Measurements from ENCODE around the gene KLHL9. TPM values are rescaled to one million over a fixed set of nuclear protein-coding genes. Genes with fewer than 3 reads are reported as not detected.
A peak's percentile ranks its signal among the peaks of the same experiment; 100 is the strongest.

KLHL9 gene
- total and polyA plus RNA-seq, 2 of the 13 experiments (the other 11 are each of a cell fraction or from before 2014, with no cell fraction given) = 8.7 to 17.7 TPM

DNA sequence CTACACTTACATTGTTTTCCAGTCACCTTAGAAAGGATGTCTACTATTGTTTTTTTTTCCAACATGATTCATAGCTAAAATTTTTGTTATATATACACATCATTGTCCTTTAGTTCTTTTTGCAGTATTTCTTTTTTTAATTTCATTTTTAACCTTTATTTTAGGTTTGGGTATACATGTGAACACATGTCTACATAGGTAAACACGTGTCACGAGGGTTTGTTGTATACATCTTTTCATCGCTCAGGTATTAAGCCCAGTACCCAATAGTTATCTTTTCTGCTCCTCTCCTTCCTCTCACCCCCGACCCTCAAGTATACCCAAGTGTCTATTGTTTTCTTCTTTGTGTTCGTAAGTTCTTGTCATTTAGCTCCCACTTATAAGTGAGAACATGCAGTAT lies 49.1 kb downstream of the KLHL9 start:
- CTCF ChIA-PET (ENCODE audit: low intra/inter-chr PET ratio, low total read pairs) = no interaction called here
- Histone ChIP-seq H3K27me3 (ENCODE audit: control insufficient read depth in 1 of 2, insufficient read depth in 2 of 2, low read length in 2 of 2) (no peaks in the 10 kb centered on the region), H3K79me2 (ENCODE audit: insufficient read depth, low read length) (no peaks in the 10 kb centered on the region), H3K4me2 (ENCODE audit: low read depth, low read length) (no peak overlapping the region), H3K9me3 (ENCODE audit: low read length) (no peaks in the 10 kb centered on the region), H2AFZ (ENCODE audit: low read length) (no peak overlapping the region), H3K4me3 (replicated peaks in 1 of 3; ENCODE audit: insufficient read depth in 1 of 3, low read depth in 2 of 3, low read length in 3 of 3) (no peak overlapping the region), H3K36me3 (replicated peaks in 1 of 2; ENCODE audit: control insufficient read depth in 1 of 2, insufficient read depth in 2 of 2, low read length in 2 of 2) (no peaks in the 10 kb centered on the region), H4K20me1 (ENCODE audit: insufficient read depth, low read length) (no peaks in the 10 kb centered on the region), H3K27ac (ENCODE audit: extremely low read length, insufficient read depth, low read length) (no peak overlapping the region), H3K4me1 (ENCODE audit: insufficient read depth, low read length) (no peaks in the 10 kb centered on the region), H3K9ac (ENCODE audit: insufficient read depth, low read depth, low read length) (no peak overlapping the region)
- no peak for FAIRE-seq
- POLR2A ChIA-PET = no interaction called here
- intact Hi-C loops (cut with micrococcal nuclease; ENCODE audit: unreplicated experiment) = no loop called here
- no TSS peak for BruUV-seq (replicated peaks)
- in situ Hi-C loops (cut with HindIII; ENCODE audit: extremely low pct_ligation_motif_present, low pct_unique_long_range_greater_than_20kb) = no loop called here
- no peak for DNase-seq (ENCODE audit: low spot score)
- WGBS (ENCODE audit: low lambda C conversion rate) = 11% methylated on average over 5 of the region's 5 CpGs
- no peak for ATAC-seq
- TF ChIP-seq, protein P1, sequence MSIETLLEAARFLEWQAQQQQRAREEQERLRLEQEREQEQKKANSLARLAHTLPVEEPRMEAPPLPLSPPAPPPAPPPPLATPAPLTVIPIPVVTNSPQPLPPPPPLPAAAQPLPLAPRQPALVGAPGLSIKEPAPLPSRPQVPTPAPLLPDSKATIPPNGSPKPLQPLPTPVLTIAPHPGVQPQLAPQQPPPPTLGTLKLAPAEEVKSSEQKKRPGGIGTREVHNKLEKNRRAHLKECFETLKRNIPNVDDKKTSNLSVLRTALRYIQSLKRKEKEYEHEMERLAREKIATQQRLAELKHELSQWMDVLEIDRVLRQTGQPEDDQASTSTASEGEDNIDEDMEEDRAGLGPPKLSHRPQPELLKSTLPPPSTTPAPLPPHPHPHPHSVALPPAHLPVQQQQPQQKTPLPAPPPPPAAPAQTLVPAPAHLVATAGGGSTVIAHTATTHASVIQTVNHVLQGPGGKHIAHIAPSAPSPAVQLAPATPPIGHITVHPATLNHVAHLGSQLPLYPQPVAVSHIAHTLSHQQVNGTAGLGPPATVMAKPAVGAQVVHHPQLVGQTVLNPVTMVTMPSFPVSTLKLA (IDR thresholded peaks at IDR 0.05) = peak; percentile 99
- TF ChIP-seq, protein P2, sequence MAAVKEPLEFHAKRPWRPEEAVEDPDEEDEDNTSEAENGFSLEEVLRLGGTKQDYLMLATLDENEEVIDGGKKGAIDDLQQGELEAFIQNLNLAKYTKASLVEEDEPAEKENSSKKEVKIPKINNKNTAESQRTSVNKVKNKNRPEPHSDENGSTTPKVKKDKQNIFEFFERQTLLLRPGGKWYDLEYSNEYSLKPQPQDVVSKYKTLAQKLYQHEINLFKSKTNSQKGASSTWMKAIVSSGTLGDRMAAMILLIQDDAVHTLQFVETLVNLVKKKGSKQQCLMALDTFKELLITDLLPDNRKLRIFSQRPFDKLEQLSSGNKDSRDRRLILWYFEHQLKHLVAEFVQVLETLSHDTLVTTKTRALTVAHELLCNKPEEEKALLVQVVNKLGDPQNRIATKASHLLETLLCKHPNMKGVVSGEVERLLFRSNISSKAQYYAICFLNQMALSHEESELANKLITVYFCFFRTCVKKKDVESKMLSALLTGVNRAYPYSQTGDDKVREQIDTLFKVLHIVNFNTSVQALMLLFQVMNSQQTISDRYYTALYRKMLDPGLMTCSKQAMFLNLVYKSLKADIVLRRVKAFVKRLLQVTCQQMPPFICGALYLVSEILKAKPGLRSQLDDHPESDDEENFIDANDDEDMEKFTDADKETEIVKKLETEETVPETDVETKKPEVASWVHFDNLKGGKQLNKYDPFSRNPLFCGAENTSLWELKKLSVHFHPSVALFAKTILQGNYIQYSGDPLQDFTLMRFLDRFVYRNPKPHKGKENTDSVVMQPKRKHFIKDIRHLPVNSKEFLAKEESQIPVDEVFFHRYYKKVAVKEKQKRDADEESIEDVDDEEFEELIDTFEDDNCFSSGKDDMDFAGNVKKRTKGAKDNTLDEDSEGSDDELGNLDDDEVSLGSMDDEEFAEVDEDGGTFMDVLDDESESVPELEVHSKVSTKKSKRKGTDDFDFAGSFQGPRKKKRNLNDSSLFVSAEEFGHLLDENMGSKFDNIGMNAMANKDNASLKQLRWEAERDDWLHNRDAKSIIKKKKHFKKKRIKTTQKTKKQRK (IDR thresholded peaks at IDR 0.05; ENCODE audit: low read length) = no peak

DNA sequence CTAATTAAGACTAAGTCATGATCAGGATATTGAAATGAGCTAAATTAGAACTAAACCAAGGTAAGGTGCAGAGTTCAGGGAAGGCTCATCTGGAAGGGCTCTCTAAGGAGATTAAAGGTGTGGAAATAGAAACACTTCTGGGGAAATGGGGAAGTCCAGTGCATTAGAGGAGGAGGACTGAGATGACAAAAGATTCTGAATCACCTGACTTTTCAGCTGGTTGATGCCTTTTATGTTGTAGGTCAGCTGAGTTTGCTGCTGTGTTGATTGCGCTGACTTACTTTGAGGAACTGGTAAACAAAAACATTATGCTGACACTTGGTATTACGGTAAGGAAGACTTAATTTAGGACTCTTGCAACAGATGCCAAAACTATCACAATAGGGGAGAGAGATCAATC lies 53.9 kb downstream of the KLHL9 start:
- H2AFZ ChIP-seq (ENCODE audit: low read length) = no peak overlapping the region
- no peak for FAIRE-seq
- H3K4me1 ChIP-seq (ENCODE audit: insufficient read depth, low read length) = no peaks in the 10 kb centered on the region
- H3K36me3 ChIP-seq (replicated peaks in 1 of 2; ENCODE audit: control insufficient read depth in 1 of 2, insufficient read depth in 2 of 2, low read length in 2 of 2) = no peaks in the 10 kb centered on the region
- in situ Hi-C loops (cut with HindIII; ENCODE audit: extremely low pct_ligation_motif_present, low pct_unique_long_range_greater_than_20kb) (no loop called here), intact Hi-C loops (cut with micrococcal nuclease; ENCODE audit: unreplicated experiment) (no loop called here)
- no peak for DNase-seq (ENCODE audit: low spot score)
- ChIA-PET POLR2A (no interaction called here), CTCF (ENCODE audit: low intra/inter-chr PET ratio, low total read pairs) (no interaction called here)
- WGBS (ENCODE audit: low lambda C conversion rate) = 0% methylated on average over 2 of the region's 2 CpGs
- BruUV-seq (replicated peaks) = no TSS peak
- no peak for ATAC-seq
- H4K20me1 ChIP-seq (ENCODE audit: insufficient read depth, low read length) = no peaks in the 10 kb centered on the region
- H3K4me3 ChIP-seq (replicated peaks in 1 of 3; ENCODE audit: insufficient read depth in 1 of 3, low read depth in 2 of 3, low read length in 3 of 3) = no peak overlapping the region
- H3K9me3 ChIP-seq (ENCODE audit: low read length) = no peaks in the 10 kb centered on the region
- H3K9ac ChIP-seq (ENCODE audit: insufficient read depth, low read depth, low read length) = no peak overlapping the region
- no peak overlapping the region for H3K27ac ChIP-seq (ENCODE audit: extremely low read length, insufficient read depth, low read length)
- no peaks in the 10 kb centered on the region for H3K79me2 ChIP-seq (ENCODE audit: insufficient read depth, low read length)
- no peak overlapping the region for H3K4me2 ChIP-seq (ENCODE audit: low read depth, low read length)
- H3K27me3 ChIP-seq (ENCODE audit: control insufficient read depth in 1 of 2, insufficient read depth in 2 of 2, low read length in 2 of 2) = no peaks in the 10 kb centered on the region
- no peak for TF ChIP-seq AGO2 (optimal IDR thresholded peaks at IDR 0.05; ENCODE audit: low read depth, low read length)
- no peak for TF ChIP-seq ZNF777 (CRISPR knock-in tag; IDR thresholded peaks at IDR 0.05)
- no peak for TF ChIP-seq ATAD3A (CRISPR knock-in tag; IDR thresholded peaks at IDR 0.05)
- no peak for TF ChIP-seq NPAS2 (CRISPR knock-in tag; IDR thresholded peaks at IDR 0.05; ENCODE audit: borderline replicate concordance)
- TF ChIP-seq ZNF792 (CRISPR knock-in tag; IDR thresholded peaks at IDR 0.05) = no peak
- no peak for TF ChIP-seq RNF2 (conservative IDR thresholded peaks at IDR 0.05; ENCODE audit: low read depth)
- TF ChIP-seq, protein P3, sequence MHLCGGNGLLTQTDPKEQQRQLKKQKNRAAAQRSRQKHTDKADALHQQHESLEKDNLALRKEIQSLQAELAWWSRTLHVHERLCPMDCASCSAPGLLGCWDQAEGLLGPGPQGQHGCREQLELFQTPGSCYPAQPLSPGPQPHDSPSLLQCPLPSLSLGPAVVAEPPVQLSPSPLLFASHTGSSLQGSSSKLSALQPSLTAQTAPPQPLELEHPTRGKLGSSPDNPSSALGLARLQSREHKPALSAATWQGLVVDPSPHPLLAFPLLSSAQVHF (CRISPR knock-in tag; IDR thresholded peaks at IDR 0.05) = no peak
- TF ChIP-seq ZNF282 (IDR thresholded peaks at IDR 0.05; ENCODE audit: partially characterized antibody) = no peak
- TF ChIP-seq ZSCAN9 (CRISPR knock-in tag; IDR thresholded peaks at IDR 0.05; ENCODE audit: borderline replicate concordance) = no peak

Measured in HepG2 (cell line).